HL-60 (cell line): ENCODE measurements around the gene SOX18.

Experiments
- CTCF ChIP-seq: IDR thresholded peaks from one replicate; pipeline ENCODE4 v1.5.1; 2011; ENCODE audit warnings: low read length, control low read depth, inconsistent platforms; ENCODE audit not compliant: insufficient read depth
- GABPA ChIP-seq: IDR thresholded peaks from 2 replicates; pipeline ENCODE4 v1.6.1; 2012; ENCODE audit warnings: low read depth
- REST ChIP-seq: IDR thresholded peaks from 2 replicates; pipeline ENCODE4 v1.6.1; 2012; ENCODE audit warnings: low read depth; ENCODE audit not compliant: insufficient replicate concordance

GRCh38 chr20:64098471-64099013 is 49.1 kb upstream of the SOX18 start:
- TF ChIP-seq CTCF = no peak
- TF ChIP-seq GABPA = no peak
- TF ChIP-seq REST = no peak
